A673 (cell line): Measurements from ENCODE around the gene MESD.

ENCODE experiments used
- EZH2 ChIP-seq: fragments of 200-600 bp; sonication (generic); IDR thresholded peaks from 2 replicates; pipeline ENCODE4 v1.6.1; 2017; ENCODE audit warnings: borderline replicate concordance, low read depth, mild to moderate bottlenecking, mixed read lengths, antibody characterized with exemption, low read length; ENCODE audit not compliant: poor library complexity, severe bottlenecking
- TF ChIP-seq, protein P1 (sequence below): fragments of 300-800, 200-600 bp; sonication (generic); conservative IDR thresholded peaks from 2 replicates; pipeline ENCODE4 v1.5.1; 2017; ENCODE audit warnings: low read depth, mild to moderate bottlenecking, antibody characterized with exemption, low read length, moderate library complexity, mixed read lengths

DNA sequence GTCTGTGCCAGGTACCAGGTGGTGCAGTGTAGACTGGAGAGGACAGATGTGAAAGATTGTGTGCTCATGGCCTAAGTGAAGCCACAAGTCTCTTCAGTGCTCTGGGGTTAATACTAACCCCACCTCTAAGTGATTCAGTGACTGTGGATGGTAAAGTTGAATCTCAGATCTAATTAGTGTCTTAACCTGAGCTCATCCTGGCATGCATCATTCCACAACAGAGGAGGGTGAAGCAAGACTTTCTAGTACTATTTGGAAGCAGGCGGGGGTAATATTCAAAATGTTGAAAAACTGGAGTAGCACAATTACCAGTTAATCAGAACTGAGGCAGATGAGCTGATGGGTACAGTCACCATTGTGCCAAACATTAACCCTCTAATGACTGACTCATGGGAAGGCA lies 2.8 kb upstream of the MESD start:
- TF ChIP-seq, protein P1, sequence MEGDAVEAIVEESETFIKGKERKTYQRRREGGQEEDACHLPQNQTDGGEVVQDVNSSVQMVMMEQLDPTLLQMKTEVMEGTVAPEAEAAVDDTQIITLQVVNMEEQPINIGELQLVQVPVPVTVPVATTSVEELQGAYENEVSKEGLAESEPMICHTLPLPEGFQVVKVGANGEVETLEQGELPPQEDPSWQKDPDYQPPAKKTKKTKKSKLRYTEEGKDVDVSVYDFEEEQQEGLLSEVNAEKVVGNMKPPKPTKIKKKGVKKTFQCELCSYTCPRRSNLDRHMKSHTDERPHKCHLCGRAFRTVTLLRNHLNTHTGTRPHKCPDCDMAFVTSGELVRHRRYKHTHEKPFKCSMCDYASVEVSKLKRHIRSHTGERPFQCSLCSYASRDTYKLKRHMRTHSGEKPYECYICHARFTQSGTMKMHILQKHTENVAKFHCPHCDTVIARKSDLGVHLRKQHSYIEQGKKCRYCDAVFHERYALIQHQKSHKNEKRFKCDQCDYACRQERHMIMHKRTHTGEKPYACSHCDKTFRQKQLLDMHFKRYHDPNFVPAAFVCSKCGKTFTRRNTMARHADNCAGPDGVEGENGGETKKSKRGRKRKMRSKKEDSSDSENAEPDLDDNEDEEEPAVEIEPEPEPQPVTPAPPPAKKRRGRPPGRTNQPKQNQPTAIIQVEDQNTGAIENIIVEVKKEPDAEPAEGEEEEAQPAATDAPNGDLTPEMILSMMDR, result no peak
- TF ChIP-seq EZH2, result no peak
